GM12865 (cell line): ENCODE data around the gene SMIM13.

Source experiments
- DNase-seq: peaks from one replicate; pipeline ENCODE4 v3.0.0; 2010; ENCODE audit warnings: low read depth
- H3K4me3 ChIP-seq: 2 replicates; pipeline ENCODE4 v1.5.1; 2011; ENCODE audit warnings: mild to moderate bottlenecking, low read depth, low read length, control low read depth
- TF ChIP-seq, protein P1 (sequence below): IDR thresholded peaks from 2 replicates; pipeline ENCODE4 v1.5.1; 2011; ENCODE audit warnings: low read length, control low read depth, low read depth, inconsistent platforms; ENCODE audit not compliant: insufficient read depth; ENCODE audit errors: missing control alignments

The SMIM13 gene

DNA sequence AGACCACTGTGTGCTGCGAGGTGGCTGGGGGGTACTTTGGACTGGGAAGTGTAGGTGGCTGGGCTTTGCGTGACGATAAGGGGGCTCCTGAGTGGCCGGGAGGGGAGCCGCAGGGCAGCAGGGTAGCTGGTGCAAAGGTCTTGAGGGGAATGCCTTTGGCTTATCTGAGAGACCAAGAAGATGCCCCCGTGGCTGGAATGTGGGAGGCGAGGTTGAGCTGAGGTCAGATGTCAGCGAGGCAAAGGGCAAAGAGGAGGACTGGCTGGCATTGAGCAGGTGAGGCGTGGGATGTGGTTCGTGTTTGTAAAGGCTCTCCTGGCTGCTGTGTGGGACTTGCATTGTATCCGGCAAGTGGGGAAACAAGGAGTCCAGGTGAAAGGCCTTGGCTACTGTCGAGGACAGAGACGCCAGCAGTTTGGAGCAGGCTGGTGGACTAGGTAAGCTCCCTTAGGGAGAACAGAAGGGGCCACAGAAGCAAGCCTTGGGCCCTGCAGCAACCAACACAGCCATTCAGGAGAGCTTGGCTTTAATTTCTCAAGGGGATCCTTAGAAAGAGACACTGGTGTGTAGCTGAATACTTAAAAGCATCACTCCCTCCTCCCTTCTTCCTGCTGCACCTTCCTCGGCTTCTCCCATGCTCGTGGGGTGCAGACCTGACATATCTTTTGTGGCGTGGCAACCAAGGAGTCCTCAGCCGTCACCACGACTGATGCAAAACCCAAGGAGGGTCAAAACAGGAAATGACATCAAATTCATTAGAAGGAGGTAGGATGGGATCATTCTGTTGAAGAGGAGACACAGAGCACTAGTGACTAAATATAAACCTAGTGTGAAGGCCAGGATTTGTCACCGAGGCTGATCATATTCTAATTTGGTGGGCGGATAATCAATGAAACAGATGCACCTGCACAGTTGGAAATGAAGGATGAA, 71.3 kb downstream of the SMIM13 start:
- DNase-seq, result no peak
- H3K4me3 ChIP-seq, result no peak overlapping the region
- TF ChIP-seq, protein P1, sequence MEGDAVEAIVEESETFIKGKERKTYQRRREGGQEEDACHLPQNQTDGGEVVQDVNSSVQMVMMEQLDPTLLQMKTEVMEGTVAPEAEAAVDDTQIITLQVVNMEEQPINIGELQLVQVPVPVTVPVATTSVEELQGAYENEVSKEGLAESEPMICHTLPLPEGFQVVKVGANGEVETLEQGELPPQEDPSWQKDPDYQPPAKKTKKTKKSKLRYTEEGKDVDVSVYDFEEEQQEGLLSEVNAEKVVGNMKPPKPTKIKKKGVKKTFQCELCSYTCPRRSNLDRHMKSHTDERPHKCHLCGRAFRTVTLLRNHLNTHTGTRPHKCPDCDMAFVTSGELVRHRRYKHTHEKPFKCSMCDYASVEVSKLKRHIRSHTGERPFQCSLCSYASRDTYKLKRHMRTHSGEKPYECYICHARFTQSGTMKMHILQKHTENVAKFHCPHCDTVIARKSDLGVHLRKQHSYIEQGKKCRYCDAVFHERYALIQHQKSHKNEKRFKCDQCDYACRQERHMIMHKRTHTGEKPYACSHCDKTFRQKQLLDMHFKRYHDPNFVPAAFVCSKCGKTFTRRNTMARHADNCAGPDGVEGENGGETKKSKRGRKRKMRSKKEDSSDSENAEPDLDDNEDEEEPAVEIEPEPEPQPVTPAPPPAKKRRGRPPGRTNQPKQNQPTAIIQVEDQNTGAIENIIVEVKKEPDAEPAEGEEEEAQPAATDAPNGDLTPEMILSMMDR, result no peak

DNA sequence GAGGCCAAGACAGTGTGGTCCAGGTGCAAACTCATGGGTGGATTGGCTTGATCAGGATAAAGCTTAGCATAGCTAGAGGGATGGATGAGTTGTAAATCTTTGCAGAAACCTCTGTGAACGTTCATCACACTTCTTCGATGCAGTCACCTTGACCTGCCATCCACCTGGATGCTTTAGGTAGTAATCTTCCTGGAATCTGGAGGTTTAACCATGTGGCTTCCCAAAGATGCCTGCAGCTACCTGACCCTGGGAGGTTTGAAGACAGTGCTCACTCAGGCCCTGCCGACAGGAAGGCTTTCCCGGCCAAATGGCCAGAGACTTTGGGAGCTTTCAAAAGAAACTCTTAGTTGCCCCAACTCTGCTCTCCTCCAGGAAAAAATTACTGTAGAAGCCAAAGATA, 73.3 kb downstream of the SMIM13 start:
- no peak for DNase-seq
- TF ChIP-seq, protein P1, result no peak
- no peak overlapping the region for H3K4me3 ChIP-seq

DNA sequence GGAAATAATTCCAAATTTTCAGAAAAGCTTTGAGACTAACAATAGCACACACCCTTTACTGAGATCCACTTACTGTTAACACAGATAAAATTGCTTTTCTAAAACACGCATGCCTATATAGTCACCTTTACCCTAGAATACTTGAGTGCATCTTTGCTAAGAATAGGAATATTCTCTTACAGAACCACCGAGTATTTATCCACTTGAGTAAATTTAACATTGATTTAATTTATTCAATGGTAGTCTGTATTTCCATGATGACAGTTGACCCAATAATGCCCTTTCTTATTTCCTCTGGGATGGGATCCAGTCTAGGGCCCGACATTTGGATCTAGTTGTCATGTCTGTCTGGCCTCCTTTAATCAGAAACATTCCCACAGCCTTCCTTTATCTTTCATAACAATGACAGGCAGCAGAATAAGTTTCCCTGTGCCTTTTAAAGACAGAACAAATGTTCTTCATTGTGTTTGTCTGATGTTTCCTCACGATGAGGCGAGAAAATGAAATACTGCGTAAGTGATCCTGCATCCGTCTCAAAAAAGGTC, 74.5 kb downstream of the SMIM13 start:
- no peak for DNase-seq
- H3K4me3 ChIP-seq, result no peak overlapping the region
- TF ChIP-seq, protein P1, result no peak

DNA sequence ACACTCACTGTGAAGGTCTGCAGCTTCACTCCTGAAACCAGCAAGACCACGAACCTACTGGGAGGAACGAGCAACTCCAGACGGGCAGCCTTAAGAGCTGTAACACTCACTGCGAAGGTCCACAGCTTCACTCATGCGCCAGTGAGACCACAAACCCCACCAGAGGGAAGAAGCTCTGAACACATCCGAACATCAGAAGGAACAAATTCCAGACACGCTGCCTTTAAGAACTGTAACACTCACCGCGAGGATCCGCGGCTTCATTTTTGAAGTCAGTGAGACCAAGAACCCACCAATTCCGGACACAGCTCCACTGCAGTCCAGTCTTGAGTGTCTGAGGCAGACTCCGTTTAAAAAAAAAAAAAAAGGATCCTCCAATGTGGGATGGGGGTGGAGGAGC, 78.3 kb downstream of the SMIM13 start:
- TF ChIP-seq, protein P1, result no peak
- no peak overlapping the region for H3K4me3 ChIP-seq
- DNase-seq, result no peak

DNA sequence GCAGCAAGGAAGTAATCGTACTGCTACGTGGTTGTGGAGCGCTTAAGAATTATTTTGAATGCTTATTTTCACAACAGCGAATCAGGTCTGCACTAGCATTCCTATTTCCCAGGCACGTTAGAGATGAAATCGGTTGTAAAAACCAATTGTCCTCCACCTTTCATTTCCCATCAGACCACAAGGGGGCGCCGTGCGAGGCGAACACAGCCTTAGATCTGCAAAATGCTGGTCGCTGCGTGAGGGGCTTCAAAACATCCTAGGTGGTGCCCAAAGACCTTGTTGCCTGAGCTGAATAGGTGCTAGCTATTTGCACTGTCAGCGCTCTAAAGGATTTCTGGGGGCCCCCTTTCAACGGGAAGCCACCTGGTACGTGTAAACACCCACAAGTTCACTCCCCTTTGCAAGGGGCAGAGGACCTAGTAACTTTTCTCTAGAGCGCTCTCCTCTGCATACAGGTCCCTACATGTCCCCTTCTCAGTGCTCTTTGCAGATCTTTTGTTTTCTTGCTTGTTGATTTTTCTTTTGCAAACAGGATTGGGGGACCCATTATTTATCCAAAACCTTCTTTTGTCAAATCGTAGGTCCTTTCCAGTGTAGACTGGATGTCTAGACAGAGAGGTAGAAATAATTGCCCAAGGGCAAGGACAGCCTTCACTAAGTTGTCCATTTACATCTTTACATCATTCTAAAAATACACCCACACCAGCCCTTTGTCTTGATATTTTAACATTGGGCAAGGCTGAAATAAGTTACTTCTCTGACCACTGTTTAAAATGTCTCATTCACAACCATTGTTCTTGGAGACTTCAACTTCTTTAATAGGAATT, 79.1 kb downstream of the SMIM13 start:
- TF ChIP-seq, protein P1, result peak; percentile 81
- no peak overlapping the region for H3K4me3 ChIP-seq
- DNase-seq, result peak; percentile 69

DNA sequence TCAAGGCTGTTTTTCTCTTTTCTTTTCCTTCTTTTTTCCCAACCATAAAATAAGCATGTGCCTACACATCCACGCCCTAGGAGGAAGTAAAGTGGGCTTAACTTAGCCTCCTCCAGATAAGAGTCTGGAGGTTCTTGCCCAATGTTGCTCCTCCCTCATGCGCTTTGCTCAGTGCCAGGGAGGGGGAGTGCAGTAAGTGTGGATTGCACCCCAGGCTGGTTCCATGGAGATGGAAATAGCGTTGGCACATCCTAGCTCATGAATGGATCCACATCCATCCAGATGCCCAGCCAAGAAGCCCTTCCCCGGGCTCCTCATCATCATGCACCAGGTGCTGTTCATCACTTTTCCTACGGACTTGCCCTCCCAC, 80.6 kb downstream of the SMIM13 start:
- DNase-seq, result no peak
- no peak overlapping the region for H3K4me3 ChIP-seq
- TF ChIP-seq, protein P1, result no peak
